Astrocyte (in vitro differentiated cells and primary cell): ENCODE data around the gene CNOT4.

Source experiments
- CTCF ChIP-seq: IDR thresholded peaks from 2 replicates; pipeline ENCODE4 v1.5.1; 2011; ENCODE audit warnings: low read depth, mild to moderate bottlenecking, inconsistent platforms, low read length, moderate library complexity; ENCODE audit not compliant: insufficient read depth
- EZH2 ChIP-seq: IDR thresholded peaks from 2 replicates; pipeline ENCODE4 v1.6.1; 2012; ENCODE audit warnings: mild to moderate bottlenecking, low read length, inconsistent platforms; ENCODE audit not compliant: insufficient read depth

- TF ChIP-seq CTCF (peak; percentile 37), EZH2 (no peak)
Measured at GRCh38 chr7:135414850-135415439, 95.0 kb downstream of the CNOT4 start.
